MCF 10A (cell line): ENCODE results near the gene CNGA3. TPM values are rescaled to one million over a fixed set of nuclear protein-coding genes. Genes with fewer than 3 reads are reported as not detected.
A peak's percentile ranks its signal among the peaks of the same experiment; 100 is the strongest.

ENCODE experiments used
- BruUV-seq: library from RNA; stranded (reverse); fragments of 400-500 nt; replicated peaks from 2 replicates; lab custom pipeline; 2021; lab: Mats Ljungman, UMichigan
- CTCF ChIA-PET: fragments of 300-600 bp; sonication (Branson Sonifier 250); formaldehyde crosslinking; extraction: SDS; loops from one replicate; lab custom pipeline; 2021; ENCODE audit warnings: antibody characterized with exemption, inconsistent platforms; lab: Yijun Ruan, JAX
- POLR2A ChIA-PET: fragments of 300-600, 350-650 bp; sonication (Branson Sonifier 250); formaldehyde crosslinking; extraction: SDS; loops from one replicate; lab custom pipeline; 2020; ENCODE audit warnings: antibody characterized with exemption, inconsistent platforms; lab: Yijun Ruan, JAX
- DNase-seq: peaks from one replicate; pipeline ENCODE4 v3.0.0-alpha.2; 2018; ENCODE audit not compliant: unreplicated experiment
- H3K27ac Mint-ChIP-seq: one replicate; pipeline ENCODE4 v1.8.0; 2022; ENCODE audit warnings: mild to moderate bottlenecking, low read depth, mixed read lengths; ENCODE audit not compliant: unreplicated experiment
- H3K27me3 Mint-ChIP-seq: one replicate; pipeline ENCODE4 v1.8.0; 2022; ENCODE audit warnings: mixed read lengths; ENCODE audit not compliant: insufficient read depth, unreplicated experiment
- H3K36me3 Mint-ChIP-seq: one replicate; pipeline ENCODE4 v1.8.0; 2022; ENCODE audit warnings: mild to moderate bottlenecking, moderate library complexity, mixed read lengths; ENCODE audit not compliant: insufficient read depth, unreplicated experiment
- H3K4me1 Mint-ChIP-seq: one replicate; pipeline ENCODE4 v1.8.0; 2022; ENCODE audit warnings: mixed read lengths; ENCODE audit not compliant: insufficient read depth, unreplicated experiment
- H3K4me3 Mint-ChIP-seq: one replicate; pipeline ENCODE4 v1.8.0; 2022; ENCODE audit warnings: mild to moderate bottlenecking, moderate library complexity, mixed read lengths; ENCODE audit not compliant: unreplicated experiment
- H3K9me3 Mint-ChIP-seq: one replicate; pipeline ENCODE4 v1.8.0; 2022; ENCODE audit warnings: mixed read lengths; ENCODE audit not compliant: unreplicated experiment
- intact Hi-C: fragments of 100-400 bp; cut with micrococcal nuclease; formaldehyde crosslinking; loops from 2 replicates; pipeline ENCODE4 v1.14.1; 2022
- total RNA-seq: library from RNA; stranded (reverse); gene quantifications from 2 replicates; pipeline ENCODE4 v1.2.3, GENCODE V29; 2022
- TF ChIP-seq, protein P1 (sequence below): fragments of 200-600 bp; IDR thresholded peaks from one replicate; pipeline ENCODE4 v1.8.0; 2022; ENCODE audit warnings: antibody characterized with exemption, mild to moderate bottlenecking; ENCODE audit not compliant: unreplicated experiment

The CNGA3 gene
- total RNA-seq, 1 experiment from 2014 or later: not detected

DNA sequence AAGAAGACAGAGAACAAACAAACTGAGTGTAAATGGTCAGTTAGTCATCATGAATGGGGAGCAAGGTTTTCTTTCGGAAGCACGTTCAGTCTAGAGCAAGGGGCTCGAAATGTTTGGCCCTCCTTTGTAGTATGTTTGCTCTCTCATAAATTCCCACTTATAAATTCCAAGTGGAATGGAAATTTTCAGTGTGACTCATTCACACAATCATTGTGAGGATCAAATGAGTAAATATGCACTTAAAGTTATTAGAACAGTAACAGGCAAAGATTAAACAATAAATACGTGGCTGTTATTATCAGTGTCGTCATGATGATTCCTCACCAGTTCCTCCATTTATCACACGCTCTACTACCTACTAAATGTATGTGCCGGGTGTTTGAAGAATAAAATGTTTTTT is 10.5 kb downstream of the CNGA3 start:
- no TSS peak for BruUV-seq
- no peak for DNase-seq
- no peak overlapping the region for H3K27ac Mint-ChIP-seq
- no peak overlapping the region for H3K4me3 Mint-ChIP-seq
- H3K36me3 Mint-ChIP-seq: no peaks in the 10 kb centered on the region
- H3K27me3 Mint-ChIP-seq: no peaks in the 10 kb centered on the region
- CTCF ChIA-PET: no interaction called here
- intact Hi-C loops: no loop called here
- TF ChIP-seq, protein P1, sequence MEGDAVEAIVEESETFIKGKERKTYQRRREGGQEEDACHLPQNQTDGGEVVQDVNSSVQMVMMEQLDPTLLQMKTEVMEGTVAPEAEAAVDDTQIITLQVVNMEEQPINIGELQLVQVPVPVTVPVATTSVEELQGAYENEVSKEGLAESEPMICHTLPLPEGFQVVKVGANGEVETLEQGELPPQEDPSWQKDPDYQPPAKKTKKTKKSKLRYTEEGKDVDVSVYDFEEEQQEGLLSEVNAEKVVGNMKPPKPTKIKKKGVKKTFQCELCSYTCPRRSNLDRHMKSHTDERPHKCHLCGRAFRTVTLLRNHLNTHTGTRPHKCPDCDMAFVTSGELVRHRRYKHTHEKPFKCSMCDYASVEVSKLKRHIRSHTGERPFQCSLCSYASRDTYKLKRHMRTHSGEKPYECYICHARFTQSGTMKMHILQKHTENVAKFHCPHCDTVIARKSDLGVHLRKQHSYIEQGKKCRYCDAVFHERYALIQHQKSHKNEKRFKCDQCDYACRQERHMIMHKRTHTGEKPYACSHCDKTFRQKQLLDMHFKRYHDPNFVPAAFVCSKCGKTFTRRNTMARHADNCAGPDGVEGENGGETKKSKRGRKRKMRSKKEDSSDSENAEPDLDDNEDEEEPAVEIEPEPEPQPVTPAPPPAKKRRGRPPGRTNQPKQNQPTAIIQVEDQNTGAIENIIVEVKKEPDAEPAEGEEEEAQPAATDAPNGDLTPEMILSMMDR: no peak
- POLR2A ChIA-PET: no interaction called here
- peaks cover 5% of the 10 kb centered on the region for H3K4me1 Mint-ChIP-seq
- H3K9me3 Mint-ChIP-seq: no peaks in the 10 kb centered on the region

DNA sequence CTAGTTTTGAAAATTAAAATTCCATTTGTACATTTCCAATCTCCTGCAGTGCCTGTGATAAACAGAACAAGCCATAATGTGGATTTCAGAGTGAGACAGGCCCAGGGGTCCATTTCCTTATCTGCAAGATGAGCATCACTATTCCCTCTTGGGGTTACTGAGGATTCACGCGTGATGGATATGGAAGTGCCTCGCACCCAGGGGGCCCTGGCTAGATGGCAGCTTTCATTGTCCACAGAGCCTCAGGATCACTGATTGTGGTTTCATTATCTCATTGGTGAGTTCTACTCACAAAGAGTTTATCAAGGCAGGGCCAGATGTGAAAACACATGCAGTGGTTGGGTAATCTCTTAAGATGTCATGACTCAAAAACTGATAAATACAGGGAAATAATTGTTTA is 11.6 kb downstream of the CNGA3 start:
- peaks cover 5% of the 10 kb centered on the region for H3K4me1 Mint-ChIP-seq
- peaks cover under 1% of the 10 kb centered on the region for H3K9me3 Mint-ChIP-seq
- ChIA-PET POLR2A (no interaction called here), CTCF (no interaction called here)
- H3K27me3 Mint-ChIP-seq: no peaks in the 10 kb centered on the region
- no peak overlapping the region for H3K27ac Mint-ChIP-seq
- BruUV-seq: no TSS peak
- TF ChIP-seq, protein P1: no peak
- no peaks in the 10 kb centered on the region for H3K36me3 Mint-ChIP-seq
- H3K4me3 Mint-ChIP-seq: no peak overlapping the region
- DNase-seq: no peak
- intact Hi-C loops: no loop called here

DNA sequence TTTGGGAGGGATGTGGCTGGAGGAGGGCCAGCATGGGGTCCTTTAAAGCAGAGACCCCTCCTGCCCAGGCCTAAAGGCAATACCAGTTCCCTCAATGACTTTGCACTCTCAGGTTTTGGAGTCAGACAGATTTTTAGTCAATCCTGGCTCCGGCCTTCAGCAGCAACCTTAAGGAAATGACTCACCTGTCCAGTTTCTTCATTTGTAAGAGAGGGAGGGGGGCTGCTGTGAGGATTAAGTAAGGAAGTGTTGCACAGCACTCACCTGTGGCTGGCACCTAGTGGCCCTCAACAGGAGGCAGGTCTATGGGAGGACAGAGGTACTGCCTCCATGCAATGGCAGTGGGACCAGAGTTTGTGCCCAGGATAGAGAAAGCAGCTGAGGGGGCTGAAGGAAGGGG is 13.7 kb downstream of the CNGA3 start:
- TF ChIP-seq, protein P1: no peak
- Mint-ChIP-seq H3K27me3 (no peaks in the 10 kb centered on the region), H3K9me3 (peaks cover 7% of the 10 kb centered on the region), H3K4me1 (peaks cover 5% of the 10 kb centered on the region), H3K27ac (no peak overlapping the region), H3K4me3 (no peak overlapping the region), H3K36me3 (no peaks in the 10 kb centered on the region)
- peak; percentile 78 for DNase-seq
- intact Hi-C loops: no loop called here
- no TSS peak for BruUV-seq
- ChIA-PET CTCF (no interaction called here), POLR2A (interaction anchor here (0.5 kb wide), 1 partner anchor 64 kb away, joined by 3 read pairs; no protein-coding TSS in a partner anchor)

DNA sequence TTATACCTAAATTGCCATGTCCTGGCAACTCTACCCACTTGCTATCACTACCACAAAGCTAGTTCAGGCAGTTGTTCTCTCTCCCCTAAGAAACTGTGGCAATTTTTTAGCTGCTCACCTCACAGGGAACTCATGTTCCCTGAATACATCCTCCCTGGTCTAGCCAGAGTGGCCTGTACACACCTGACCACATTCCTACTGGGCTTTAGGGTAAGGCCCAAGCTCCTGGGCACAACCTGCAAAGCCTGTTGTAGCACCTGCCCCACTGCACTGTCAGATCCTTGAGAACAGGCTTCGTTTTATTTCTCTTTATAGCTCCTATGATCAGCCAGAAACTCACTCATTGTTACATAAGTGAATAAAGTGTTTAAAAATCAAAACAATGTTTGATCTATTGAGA is 21.5 kb downstream of the CNGA3 start:
- no peak overlapping the region for H3K27ac Mint-ChIP-seq
- BruUV-seq: no TSS peak
- TF ChIP-seq, protein P1: no peak
- intact Hi-C loops: no loop called here
- no peak overlapping the region for H3K4me3 Mint-ChIP-seq
- no peak for DNase-seq
- H3K4me1 Mint-ChIP-seq: no peaks in the 10 kb centered on the region
- H3K9me3 Mint-ChIP-seq: peaks cover 14% of the 10 kb centered on the region
- CTCF ChIA-PET: interaction anchor here (0.5 to 1.7 kb wide), 4 partner anchors 8 to 561 kb away, joined by 3 to 7 read pairs (median 3); no protein-coding TSS in a partner anchor
- POLR2A ChIA-PET: no interaction called here
- H3K36me3 Mint-ChIP-seq: no peaks in the 10 kb centered on the region
- H3K27me3 Mint-ChIP-seq: no peaks in the 10 kb centered on the region
